K562 treated with DMSO at 1 percent for 24 hours (cell line): Measurements from ENCODE around the gene SGTA. TPM values are rescaled to one million over a fixed set of nuclear protein-coding genes. Genes with fewer than 3 reads are reported as not detected.

ENCODE experiments used
- total RNA-seq: library from RNA; unstranded; fragments of 300-600 nt; gene quantifications from 2 replicates; pipeline ENCODE4 v1.2.3, GENCODE V29; 2022; ENCODE audit warnings: low read depth; ENCODE audit not compliant: insufficient read depth

Gene SGTA, protein sequence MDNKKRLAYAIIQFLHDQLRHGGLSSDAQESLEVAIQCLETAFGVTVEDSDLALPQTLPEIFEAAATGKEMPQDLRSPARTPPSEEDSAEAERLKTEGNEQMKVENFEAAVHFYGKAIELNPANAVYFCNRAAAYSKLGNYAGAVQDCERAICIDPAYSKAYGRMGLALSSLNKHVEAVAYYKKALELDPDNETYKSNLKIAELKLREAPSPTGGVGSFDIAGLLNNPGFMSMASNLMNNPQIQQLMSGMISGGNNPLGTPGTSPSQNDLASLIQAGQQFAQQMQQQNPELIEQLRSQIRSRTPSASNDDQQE
- 143 and 145 TPM in 2 replicates for total RNA-seq

DNA sequence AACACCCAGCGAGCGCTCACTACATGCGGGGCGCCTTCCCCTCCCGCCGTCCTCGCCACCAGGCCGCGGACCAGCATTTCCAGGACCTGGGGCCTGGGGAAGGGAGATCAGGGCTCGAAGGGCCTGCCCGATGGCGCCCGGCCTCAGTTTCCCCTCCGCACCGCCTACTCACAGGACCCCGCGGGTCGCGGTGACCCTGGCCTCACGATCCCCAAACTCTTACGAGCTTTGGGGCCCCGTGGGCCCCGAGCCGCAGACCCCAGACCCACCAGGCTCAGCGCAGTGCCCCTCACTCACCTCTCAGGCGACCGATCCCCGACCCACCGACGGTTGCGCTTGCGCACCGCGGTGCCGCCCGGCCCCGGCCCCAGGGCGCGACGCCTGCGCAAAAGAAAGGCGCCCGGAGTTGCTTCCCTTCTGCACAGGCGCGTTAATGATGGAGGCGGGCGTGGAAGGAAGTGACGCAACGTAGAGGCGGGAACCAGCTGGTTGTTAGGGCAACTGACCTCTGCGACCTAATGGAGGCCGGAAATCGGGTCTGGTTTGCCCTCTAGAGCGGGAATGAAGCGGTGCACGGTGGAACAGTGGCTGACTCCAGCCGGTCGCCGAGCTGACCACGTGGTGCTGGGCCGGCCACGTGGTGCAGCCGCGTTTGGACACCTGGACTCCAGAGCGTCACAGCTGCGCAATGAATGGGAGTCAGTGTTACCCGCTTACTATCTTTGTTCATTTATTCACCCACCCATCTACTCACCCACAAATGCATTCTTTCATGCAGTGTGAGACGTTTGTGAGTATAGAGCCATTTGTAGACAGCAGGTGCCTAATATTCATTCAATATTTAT is at the start of gene SGTA:
Gene SGTA, minus strand, starts transcription at position 338 of the 845 bp plus-strand sequence. CDS start 14,205 bp downstream, outside the sequence.

DNA sequence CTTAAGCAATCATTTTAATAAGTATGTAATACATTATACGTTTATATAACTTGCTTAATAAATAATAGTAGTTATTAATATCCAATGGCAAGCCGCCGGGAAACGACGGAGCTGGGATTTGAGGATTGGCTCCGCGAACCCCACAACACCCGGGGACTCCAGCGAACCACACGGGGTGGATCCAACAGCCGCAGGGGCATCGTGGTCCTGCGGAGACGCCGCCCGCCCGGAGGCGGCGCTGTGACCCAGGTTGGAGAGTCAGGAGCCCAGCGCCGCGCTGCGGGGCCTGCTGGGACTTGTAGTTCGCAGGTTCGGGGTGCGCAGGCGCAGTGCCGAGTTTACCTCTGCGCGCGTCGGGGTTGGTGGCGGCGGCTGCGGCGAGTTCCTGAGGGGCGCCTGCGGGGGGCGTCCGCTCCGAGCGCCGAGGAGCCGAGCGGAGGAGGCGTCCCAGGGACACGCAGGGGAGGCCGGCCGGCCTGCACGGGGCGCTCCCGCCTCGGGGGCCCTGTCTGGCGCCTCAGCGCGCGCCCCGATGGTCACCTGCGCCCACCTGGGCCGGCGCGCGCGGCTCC is 36.6 kb upstream of the SGTA start, which contains the start of gene ZNF554:
Gene ZNF554, plus strand, starts transcription at position 329 of the 572 bp plus-strand sequence. Its CDS starts 204 bp downstream, at position 533.

DNA sequence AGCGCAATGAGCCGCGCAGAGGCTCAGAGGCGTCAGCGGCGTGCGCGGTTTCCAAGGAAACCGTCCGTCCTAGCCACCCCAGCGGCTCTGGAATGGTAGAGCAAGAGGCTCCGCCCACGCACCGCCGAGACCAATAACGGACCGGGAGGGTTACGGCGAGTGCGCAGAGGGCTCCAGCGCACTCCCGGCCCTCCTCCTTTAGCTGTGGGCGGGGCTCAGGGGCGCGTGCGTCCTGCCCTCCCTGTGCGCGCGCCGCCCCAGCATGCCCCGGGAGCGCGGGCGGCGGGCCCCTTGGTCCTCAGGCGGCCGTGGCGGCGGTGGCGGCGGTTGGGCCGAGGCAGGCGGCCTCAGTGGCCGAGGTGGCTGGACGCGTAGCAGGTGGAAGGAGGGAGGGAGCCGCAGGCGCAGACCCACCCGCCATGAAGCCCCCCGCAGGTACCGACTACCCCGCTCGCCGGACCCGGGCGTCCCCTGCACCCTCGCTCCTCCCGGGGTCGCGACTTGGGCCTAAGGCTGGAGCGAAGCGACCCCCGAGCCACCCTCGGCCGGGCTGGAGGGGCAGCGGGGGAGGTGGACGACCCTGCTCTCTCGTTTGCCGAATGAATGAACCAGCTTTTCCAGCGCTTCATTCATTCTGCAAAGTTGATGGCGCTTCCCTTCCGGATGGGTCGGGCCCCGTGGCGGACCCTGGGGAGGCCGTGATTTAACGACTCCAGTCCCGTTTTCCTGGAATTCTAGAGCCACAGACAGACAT is 2.3 kb upstream of the SGTA start, which contains the start of gene THOP1:
Gene THOP1, plus strand, starts transcription at position 260 of the 754 bp plus-strand sequence. Its CDS starts 160 bp downstream, at position 420.

DNA sequence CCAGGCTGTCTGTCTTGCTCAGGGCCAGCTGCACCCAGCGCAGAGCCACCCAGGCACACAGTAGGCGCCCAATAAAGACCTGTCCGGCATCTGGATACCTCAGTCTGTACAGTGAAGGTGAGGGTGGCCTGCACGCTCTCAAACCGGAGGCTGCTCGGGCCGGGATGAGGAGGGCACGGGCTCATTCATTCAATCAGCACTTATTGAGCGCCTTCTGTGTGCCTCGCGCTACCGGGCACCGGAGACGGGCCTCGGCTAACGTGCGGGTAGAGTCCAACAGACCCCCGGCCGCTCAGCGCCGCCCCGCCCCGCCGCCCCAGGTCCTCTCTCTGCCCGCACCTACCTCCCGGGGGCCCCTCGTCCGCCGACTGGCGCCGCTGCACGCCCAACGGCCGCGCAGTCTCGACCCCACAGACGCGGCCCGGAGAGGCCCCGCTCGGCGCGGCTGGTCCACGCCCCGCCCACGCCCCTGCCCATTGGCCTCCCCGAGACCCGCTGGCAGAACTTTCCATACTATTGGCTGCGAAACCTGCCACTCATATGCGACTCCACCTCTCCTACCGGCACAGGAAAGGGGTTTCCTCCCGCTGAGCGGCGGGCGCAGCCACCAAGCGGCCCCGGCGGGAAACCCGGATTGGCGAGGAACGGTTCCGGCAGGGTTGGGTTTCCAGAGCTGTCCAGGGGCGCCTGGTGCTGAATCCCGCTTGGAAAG is 43.3 kb downstream of the SGTA start, which contains the start of gene SLC39A3:
Gene SLC39A3, minus strand, starts transcription at position 416 of the 712 bp plus-strand sequence. CDS start 2,760 bp downstream, outside the sequence.

DNA sequence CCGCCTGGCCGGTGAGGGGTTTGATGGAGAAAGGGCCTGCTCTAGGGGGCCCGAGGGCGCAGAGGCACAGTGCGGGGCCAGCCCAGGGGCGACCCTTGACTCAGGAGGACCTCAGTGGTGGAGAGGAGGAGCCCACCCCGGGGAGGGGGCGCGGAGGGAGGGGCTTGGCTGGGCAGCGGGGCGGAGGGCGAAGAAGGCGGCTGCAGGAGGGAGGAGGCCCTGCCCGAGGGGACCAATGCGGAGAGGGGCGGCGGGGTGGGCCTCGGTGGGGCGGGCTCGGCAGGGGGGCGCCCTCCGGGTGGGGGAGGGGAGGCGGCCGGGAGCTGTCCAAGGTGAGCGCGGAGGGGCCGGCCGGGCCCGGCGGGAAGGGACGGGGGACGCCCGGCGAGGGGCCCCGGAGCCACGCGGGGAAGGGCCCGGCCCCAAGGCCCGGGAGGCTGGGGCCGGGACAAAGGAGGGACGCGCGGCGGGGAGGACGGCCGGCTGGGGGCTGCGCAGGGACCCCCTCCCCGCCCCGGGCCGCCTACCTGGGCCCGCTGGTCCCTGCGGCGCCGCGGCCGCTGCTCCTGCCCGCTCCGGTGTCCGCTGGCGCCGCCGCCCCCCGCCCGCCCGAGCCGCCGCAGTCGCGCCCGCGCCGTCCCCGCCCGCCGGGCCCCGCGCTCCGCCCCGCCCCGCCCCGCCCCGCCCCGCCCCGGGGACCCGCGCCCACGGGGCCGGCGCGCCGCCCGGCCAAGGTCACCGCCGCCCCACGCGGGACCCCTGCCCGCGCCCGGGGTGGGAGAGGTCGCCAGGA is 62.1 kb downstream of the SGTA start, which contains the start of gene DIRAS1:
Gene DIRAS1, minus strand, starts transcription at position 596 of the 793 bp plus-strand sequence. CDS start 3,566 bp downstream, outside the sequence.

Other genes with a start within 250 kb of the SGTA start
- 0.96 and 1.0 TPM in 2 replicates for gene GNG7, start 80.6 kb downstream of the SGTA start, total RNA-seq
- gene DIRAS1, start 61.9 kb downstream of the SGTA start, total RNA-seq: 4.2 and 4.7 TPM in 2 replicates
- 165 and 203 TPM in 2 replicates for gene SLC39A3, start 43.3 kb downstream of the SGTA start, total RNA-seq
- gene THOP1, start 2.2 kb upstream of the SGTA start, total RNA-seq: 196 and 238 TPM in 2 replicates
- gene ZNF554, start 36.6 kb upstream of the SGTA start, total RNA-seq: 2.2 and 2.6 TPM in 2 replicates
- gene ZNF555, start 58.2 kb upstream of the SGTA start, total RNA-seq: 1.7 and 1.8 TPM in 2 replicates
- 0.25 TPM in 1 of 2 replicates, not detected in the other for gene ZNF556, start 84.1 kb upstream of the SGTA start, total RNA-seq
- 2.8 and 3.7 TPM in 2 replicates for gene ZNF57, start 117.7 kb upstream of the SGTA start, total RNA-seq
- 7.7 and 8.7 TPM in 2 replicates for gene ZNF77, start 161.7 kb upstream of the SGTA start, total RNA-seq
- gene TLE6, start 194.3 kb upstream of the SGTA start, total RNA-seq: 6.2 and 7.7 TPM in 2 replicates
- gene TLE2, start 246.0 kb upstream of the SGTA start, total RNA-seq: 49.2 and 56.4 TPM in 2 replicates